Measurements from ENCODE around the gene BAD.

The BAD gene

DNA sequence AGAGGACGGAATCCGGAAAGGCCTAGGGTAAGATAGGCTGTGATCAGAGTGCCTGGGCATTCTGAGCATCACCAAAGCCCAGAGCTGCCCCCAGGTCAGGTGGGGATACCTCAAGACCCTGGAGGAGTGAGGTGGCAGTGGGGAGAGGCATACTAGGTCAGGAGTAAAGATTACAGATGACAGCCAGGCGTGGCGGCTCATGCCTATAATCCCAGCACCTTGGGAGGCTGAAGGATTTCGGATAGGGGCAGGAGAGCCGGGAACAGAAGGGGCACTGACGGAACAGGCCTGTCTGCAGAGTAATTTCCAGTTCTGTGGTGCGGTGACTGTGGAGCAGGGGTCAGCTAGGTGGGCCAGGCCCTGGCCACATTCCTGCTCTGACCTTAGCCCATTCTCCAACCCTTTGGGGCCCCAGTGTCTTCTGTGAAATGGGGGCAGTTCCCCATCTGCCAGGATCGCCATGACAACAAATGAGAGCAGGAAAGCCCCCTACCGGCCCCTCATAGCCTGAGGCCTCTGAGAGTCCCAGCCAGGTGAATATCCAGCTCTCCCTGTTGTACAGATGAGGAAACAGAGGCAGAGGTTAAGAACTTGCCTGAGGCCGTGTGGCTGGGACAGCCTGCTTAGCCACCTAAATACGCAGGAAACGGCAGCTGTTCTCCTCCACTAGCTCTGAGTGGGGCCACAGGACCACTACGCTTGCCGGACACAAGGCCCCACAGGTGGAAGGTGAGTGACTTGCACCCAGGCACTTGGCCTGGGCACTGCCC lies 9.2 kb downstream of the BAD start:
- no peak for DNase-seq

DNA sequence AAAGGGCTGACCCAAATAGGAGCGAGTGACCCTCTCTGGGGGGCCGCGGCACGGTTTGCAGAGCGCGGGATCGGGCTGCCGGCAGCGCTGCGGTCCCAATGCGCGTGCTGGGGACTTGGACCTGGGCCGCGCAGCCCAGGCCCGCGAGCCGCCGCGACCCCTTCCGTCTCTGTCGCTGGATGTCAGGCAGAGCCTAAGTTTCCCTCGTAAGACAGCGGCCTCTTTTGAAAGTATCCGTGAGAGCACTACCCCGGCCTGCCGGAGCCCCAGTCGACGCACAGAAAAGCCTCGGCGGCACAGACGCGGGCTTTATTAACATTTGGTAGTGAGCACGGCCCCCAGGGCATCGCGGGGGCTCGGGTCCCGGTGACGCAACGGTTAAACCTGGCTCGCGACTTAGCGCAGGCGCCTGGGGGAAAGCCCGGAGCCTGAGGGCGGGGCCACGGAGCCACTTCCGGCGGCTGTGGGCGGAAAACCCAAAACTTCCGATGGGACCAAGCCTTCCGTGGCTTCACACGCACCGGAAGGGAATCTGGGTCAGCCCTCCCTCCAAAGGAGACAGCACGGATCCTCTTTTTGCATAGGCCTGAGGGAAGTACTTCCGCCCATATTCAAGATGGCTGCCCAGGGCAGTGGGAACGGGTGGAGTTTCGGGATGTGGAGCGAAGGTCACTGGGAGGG lies 14.8 kb downstream of the BAD start:
- peak; percentile 98 for DNase-seq

DNA sequence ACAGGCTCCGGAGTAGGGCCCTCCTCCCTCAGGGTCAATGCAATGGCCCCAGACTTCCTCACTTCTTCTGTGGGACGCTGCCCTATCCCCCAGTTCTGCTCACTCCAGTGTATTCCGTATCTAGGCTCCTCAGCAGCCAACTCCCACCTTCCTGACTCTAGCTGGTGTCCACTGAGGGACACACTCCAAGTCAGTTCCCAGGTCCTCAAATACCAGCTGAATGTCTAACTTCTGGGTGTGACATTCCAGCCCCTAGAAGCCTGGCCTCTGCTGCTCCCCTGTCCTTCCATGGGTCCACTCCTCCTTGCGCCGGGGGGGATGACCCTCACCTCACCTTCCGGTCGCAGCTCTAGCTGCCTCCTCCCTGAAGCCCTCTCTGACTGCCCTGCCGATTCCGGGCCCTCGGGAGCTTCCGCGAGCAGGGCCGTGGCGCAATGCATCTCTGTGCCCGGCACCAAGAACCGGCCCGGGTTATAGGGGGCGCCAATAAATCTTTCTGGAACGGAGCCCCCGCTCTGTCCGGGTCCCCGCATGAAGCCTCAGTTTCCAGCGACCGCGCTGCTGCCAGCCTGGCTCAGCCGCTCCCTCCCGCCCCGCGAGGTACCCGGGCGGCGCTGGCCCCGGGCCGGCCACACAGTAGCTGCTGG lies 15.4 kb downstream of the BAD start:
- no peak for DNase-seq

DNA sequence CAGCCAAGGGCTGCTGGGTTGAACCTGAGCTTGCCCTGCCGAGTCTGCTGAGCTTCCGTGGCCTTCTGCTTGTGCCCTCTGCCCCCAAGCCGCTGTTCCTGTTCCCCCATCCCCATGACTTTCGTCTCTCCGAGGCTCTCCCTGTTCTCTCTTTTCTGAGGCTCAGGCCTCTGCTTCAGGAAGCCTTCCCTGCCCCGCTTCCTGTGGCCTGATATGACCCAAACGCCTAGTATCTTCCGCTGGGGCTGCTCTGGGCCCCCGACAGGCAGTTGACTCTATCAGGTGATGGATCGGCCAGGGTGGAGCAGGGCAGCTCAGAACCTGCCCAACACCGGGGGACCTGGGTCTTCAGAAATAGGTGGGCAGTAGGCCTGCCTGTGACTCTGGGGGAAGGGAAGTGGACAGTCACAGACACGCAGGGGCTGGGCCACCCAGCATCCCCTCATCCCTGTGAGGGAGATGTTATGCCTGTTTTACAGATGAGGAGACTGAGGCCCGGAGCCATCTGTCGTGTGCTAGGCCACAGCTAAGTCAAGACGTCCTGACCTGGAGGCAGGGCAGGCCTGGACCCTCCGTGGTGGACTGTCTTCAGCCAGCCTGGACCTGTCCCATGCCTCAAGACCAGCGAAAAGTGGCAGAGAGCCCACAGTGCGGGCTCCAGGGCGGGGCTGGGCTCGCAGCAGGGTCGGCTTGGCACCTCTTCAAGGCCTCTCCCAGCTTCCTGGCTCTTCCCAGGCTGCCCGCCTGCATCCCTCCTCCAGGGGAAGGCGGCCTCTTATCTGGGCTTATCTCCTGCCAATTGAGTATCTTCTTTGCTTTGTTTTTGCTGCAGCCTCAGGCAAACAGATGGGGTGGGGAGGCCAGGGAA lies 16.2 kb downstream of the BAD start:
- no peak for DNase-seq

DNA sequence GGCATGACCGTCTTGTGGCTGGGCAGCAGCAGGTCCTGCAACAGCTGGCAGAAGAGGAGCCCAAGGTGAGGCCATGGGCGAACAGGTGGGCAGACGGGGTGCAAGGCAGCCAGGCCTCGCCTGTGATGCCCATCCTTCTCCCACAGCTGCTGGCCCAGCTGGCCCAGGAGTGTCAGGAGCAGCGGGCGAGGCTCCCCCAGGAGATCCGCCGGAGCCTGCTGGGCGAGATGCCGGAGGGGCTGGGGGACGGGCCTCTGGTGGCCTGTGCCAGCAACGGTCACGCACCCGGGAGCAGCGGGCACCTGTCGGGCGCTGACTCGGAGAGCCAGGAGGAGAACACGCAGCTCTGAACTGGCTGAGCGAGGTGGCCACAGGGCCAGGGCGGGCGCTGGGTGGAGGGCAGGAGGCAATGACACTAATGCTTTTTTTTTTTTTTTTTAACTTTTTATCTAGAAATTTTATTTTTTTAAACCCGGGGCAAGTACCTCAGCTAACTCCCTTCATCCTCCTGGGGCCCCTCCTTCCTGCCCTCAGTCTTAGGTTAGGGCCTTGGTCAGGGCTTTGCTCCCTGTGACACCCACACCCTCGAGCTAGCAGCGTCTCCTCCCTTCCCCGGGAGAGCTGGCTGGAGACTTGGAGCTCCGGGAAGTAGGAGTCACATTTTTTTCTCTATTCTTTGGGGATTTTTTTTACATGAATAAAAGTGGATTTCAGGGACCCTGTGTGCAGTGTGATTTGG lies 17.1 kb downstream of the BAD start:
- no peak for DNase-seq

DNA sequence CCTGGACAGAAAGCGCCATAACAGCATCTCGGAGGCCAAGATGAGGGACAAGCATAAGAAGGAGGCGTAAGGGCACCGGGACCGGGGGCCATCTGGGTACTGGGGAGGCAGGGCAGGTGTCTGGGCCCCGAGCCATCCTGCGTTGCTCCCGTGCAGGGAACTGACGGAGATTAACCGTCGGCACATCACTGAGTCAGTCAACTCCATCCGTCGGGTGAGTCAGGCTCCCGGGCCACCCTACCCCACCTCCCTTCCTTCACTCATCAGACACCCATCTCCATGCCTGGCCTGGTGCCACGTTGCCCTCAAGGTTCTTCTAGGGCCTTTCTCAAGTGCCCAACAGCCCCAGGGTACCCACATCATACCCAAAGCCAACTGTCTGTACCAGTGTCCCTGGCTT lies 18.1 kb downstream of the BAD start:
- no peak for DNase-seq

DNA sequence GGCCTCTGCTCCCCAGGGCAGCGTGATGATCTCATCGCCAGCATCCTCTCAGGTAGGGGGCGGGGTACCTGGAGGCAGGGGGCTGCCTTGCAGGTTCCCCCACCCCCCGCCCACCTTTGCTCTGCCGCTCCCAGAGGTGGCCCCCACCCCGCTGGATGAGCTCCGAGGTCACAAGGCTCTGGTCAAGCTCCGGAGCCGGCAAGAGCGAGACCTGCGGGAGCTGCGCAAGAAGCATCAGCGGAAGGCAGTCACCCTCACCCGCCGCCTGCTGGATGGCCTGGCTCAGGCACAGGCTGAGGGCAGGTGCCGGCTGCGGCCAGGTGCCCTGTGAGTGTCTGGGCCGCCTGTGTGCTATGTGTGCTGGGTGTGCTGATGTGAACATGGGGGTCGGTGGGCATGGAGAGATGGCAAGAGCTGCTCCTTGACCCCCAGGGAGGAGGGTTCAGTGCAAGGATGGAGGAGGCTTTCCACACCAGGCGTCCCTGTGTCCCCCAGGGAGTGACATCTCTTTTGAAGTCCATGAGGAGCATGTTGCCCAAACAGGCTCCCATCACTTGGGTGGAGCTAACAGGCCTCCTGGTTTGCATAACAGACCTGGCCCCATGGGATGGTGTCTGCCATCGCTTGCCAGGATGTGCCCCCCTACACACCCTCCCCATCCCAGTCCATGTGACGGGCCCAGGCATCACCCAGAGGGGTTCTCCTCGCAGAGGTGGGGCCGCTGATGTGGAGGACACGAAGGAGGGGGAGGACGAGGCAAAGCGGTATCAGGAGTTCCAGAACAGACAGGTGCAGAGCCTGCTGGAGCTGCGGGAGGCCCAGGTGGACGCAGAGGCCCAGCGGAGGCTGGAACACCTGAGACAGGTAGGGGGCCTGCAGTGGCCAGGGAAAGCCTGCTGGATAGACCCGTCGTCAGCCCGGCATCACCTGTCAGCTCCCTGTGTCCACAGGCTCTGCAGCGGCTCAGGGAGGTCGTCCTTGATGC lies 19.0 kb downstream of the BAD start:
- no peak for DNase-seq

DNA sequence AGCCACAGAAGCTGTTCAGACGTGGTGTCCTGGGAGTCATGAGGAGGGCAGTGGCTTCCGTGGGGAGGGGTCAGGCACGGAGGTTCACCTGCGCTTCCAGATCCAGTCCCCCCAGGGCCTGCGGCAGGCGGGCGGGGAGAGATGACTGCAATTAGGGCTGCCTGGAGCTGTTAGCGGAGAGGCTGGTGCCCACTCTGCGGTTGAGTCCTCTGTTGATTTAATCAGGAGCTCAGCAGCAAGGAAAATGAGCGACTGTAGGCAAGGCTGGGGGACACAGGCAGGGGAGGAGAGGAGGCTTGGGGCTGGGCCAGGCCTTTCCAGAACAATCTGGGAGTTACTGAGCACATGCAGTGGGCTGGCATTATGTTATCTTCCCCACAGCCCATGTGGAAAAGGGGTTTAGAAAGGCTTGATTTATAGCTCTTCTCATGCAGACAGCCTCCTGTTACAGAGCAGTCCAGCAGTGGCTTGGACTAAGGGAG lies 20.1 kb downstream of the BAD start:
- no peak for DNase-seq

DNA sequence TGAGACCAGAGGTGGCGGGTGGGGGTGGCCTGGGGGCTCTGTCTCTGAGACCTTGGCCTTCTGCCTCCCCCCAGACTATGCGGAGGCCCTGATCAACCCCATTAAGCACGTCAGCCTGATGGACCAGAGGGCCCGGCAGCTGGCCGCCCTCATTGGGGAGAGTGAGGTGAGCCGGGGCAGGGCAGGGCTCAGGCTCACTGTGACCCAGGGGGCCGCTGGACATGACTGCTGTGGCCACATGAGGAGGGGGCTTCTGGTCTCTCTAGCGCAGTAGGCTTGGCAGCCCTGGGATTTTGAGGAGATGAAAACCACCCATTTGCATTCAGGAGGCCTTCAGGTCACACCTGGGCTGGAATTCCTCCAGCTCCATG lies 20.5 kb downstream of the BAD start:
- DNase-seq = no peak

DNA sequence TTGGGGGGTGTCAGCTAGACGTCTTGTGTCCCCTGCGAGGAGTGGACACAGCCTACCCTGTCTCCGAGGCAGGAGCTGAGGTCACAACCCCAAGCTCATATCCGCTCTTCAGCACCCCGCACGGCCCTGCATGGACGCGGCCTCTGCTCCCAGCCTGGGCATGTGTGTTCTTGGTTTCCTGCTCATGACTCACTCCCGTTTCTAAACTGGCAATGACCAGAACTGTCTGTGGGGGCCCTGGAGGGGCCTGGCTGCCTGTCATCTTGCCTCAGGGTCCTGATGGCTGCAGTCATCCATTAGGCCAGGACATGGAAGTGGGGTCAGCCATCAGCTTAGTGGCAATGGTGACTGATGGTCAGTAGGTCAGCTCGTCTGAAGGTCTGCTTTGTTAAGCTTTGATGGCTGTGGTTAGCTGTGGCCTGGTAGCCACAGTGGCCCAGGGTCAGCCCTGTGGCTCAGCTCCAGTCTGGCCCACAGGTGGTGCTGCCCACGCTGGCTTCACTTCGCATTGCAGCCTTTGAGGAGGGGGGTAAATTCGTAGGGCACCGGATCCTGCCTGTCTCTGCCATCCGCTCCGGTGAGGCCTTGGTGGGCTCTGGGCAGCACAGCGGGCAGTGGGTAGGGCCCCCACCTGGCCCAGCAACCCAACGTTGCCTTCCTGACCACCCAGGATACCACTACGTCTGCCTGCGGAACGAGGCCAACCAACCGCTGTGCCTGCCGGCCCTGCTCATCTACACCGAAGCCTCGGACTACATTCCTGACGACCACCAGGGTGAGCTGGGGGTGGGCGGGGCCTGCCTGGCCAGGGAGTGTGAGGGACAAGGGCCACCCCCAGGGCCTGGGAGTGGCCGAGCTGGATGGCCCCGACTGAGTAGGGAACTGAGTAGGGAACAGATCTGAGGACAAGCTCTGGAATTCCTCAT lies 21.2 kb downstream of the BAD start:
- DNase-seq = no peak

DNA sequence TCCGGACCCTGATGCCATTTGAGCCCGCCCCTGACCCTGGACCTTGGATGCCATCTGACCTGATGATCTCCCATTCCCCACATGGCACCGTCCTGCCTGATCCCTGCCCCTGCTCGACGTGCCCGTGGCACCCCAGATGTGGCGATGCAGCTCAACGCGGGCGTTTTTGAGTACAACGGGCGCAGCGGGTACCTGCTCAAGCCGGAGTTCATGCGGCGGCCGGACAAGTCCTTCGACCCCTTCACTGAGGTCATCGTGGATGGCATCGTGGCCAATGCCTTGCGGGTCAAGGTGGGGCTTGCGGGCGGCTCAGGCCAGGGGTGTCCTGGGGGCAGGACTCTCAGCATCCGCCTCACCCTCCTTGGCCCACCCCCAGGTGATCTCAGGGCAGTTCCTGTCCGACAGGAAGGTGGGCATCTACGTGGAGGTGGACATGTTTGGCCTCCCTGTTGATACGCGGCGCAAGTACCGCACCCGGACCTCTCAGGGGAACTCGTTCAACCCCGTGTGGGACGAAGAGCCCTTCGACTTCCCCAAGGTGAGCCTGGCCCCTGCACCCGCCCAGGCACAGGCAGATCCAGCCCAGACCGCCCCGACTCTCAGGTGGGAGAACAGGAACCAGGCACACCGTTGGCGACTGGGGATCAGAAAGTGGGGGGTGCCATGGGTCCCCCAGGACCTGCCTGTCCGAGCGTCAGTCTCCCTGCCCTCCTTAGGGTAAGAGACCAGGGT lies 22.0 kb downstream of the BAD start:
- no peak for DNase-seq

DNA sequence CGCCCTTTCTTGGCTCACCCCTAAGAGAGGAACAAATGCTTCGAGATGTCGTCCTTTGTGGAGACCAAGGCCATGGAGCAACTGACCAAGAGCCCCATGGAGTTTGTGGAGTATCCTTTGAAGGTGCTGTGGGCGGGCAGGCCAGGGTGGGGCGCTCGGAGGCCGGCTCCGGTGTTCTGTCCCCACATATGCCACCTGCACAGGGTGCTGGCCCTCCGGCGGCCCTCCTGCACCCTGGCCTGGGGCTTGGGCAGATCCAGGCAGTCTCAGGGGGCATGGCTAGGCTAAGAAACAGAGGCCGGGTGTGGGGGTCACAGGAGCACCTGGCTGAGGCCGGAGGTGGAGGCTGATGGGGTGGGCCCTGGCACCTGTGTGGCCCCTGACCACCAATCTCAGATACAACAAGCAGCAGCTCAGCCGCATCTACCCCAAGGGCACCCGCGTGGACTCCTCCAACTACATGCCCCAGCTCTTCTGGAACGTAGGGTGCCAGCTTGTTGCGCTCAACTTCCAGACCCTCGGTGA lies 22.8 kb downstream of the BAD start:
- DNase-seq = no peak

DNA sequence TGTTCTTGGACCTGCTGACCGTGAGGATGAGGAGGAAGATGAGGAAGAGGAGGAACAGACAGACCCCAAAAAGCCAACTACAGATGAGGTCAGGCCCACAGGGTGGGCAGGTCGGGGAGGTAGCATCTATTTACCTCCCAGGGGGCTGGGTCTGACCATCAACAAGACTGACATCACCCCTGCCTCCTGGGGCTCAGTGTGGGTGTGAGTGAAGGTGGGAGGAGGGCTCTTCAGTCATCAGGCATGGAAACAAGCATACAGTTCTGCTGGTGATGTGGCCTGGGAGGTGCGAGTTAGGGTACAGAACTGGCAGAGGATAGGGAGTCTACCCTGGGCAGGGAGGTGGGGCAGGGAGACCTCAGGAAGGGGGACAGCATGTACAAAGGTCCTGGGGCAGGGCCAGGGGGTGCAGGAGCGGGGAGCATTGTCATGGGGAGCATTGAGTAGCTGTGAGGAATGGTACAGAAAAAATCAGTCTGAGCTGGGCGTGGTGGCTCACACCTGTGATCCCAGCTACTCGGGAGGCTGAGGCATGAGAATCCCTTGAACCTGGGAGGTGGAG lies 24.2 kb downstream of the BAD start:
- no peak for DNase-seq

DNA sequence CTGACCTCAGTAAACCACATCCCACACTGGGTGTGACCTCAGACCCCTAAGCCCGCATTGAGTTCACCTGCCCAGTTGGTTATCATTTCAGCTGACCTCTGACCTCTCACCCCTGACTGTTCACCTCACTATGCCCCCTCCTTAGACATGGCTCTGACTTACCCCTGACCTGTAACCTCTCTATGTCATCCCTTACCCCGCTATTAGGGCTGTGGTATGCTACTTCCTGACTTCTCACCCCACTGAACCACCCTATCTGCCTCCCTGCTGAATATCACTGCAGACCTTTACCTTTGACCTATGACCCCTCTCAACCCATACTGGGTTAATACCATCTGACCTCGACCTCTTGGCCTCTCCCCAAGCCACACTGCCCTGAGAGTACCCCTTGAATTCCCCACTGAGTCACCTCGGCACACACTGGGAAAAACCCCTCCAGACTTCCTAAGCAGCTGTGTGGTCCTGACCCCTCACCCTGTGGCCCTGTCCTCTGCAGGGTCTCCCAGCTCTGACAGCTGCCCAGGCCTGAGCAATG lies 24.9 kb downstream of the BAD start:
- DNase-seq = no peak

DNA sequence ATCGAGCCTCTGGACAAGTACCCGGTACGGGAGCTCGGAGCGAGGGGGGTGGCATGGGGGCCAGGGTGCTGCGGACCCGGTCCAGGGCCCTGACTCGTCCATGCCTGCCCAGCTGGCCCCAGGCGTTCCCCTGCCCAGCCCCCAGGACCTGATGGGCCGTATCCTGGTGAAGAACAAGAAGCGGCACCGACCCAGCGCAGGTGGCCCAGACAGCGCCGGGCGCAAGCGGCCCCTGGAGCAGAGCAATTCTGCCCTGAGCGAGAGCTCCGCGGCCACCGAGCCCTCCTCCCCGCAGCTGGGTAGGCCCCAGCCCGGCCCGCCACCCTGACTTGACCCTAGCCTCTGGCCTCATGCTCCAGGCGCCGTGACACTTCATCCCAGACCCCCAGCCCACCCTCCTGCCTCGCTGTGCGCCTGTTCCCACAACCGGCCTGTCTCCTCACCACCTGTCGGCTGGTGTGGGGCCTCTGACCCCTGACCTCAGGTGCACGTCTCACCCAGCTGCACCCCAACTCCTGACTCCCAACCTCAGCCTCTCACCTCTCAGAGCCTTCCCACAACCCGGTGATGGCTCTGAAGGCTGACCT lies 25.4 kb downstream of the BAD start:
- no peak for DNase-seq

DNA sequence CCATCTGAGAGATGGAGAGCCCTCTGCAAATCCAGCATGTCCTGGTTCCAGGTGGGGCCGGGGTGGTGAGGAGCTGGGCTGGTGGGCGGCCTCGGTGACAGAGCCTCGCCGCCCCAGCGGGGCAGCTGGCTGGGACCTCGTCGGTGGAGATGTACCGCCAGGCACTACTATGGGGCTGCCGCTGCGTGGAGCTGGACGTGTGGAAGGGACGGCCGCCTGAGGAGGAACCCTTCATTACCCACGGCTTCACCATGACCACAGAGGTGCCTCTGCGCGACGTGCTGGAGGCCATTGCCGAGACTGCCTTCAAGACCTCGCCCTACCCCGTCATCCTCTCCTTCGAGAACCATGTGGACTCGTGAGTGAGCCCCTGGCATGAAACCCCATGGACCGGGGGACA lies 26.1 kb downstream of the BAD start:
- DNase-seq = no peak

DNA sequence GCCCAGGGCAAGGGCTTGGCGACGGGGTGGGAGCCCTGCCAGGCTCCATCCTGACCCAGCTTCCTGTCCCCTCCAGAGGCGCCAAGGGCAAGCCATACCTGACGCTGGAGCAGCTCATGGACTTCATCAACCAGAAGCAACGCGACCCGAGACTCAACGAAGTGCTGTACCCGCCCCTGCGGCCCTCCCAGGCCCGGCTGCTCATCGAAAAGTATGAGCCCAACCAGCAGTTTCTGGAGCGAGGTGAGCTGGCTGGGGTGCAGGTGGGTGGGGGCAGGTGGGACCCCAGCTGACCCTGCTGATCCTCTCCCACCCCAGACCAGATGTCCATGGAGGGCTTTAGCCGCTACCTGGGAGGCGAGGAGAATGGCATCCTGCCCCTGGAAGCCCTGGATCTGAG lies 28.2 kb downstream of the BAD start:
- no peak for DNase-seq

All from NCI-H1048 (cell line).